Peyer's patch (tissue), 4 donors: ENCODE measurements around the gene MRPL43. TPM values are rescaled to one million over a fixed set of nuclear protein-coding genes. Genes with fewer than 3 reads are reported as not detected.

ENCODE experiments used
- DNase-seq, 3 donors: peaks; one replicate each; pipeline ENCODE4 v3.0.0-alpha.2; 2017 to 2019
- H3K27ac ChIP-seq, 4 donors: fragments of 200-600 bp; sonication (generic); one replicate each; pipeline ENCODE4 v1.5.1; 2016 to 2019
- H3K27me3 ChIP-seq, 2 donors: fragments of 200-600 bp; sonication (generic); one replicate each; pipeline ENCODE4 v1.5.1; 2019
- H3K36me3 ChIP-seq, 3 donors: fragments of 200-600 bp; sonication (generic); one replicate each; pipeline ENCODE4 v1.5.1; 2016 to 2019
- H3K4me1 ChIP-seq, 4 donors: fragments of 200-600 bp; sonication (generic); one replicate each; pipeline ENCODE4 v1.5.1; 2016 to 2019
- H3K4me3 ChIP-seq, 4 donors: fragments of 200-600 bp; sonication (generic); 1 replicate in 3 of 4; 2 replicates in 1 of 4; pipeline ENCODE4 v1.5.1; 2016 to 2019; ENCODE audit warnings: mild to moderate bottlenecking in 1 of 4
- H3K9me3 ChIP-seq, 4 donors: fragments of 200-600 bp; sonication (generic); one replicate each; pipeline ENCODE4 v1.5.1; 2016 to 2019; ENCODE audit warnings: mild to moderate bottlenecking in 1 of 4
- POLR2A ChIP-seq, 2 donors: fragments of 450-650 bp; IDR thresholded peaks; one replicate each; pipeline ENCODE4 v1.5.1; 2017; ENCODE audit warnings: antibody characterized with exemption in 2 of 2, mild to moderate bottlenecking in 2 of 2, moderate library complexity in 2 of 2
- total RNA-seq, 4 donors: library from RNA; depleted of rRNA; stranded (reverse); fragments of >200 nt; gene quantifications; one replicate each; pipeline ENCODE4 v1.1.0, GENCODE V29; 2016
- TF ChIP-seq, protein P1 (sequence below), 6 experiments: fragments of 450-650 bp in 4 of 6; fragments of 200-600 bp in 2 of 6; sonication (generic) in 1 of 6; IDR thresholded peaks; one replicate each; pipeline ENCODE4 v1.5.1; 2017 to 2019; ENCODE audit warnings: antibody characterized with exemption in 6 of 6, mild to moderate bottlenecking in 3 of 6, moderate library complexity in 1 of 6

The MRPL43 gene
- total RNA-seq, 4 donors from 2014 or later: 40.5 to 85.5 (median 61.7) TPM

- no peaks in the 10 kb centered on the region for H3K9me3 ChIP-seq
- peak overlapping the region; percentile 95 to 100 (median 96) for H3K27ac ChIP-seq
- H3K4me3 ChIP-seq: peak overlapping the region; percentile 75 to 96 (median 79)
- H3K27me3 ChIP-seq: no peaks in the 10 kb centered on the region
- peak; percentile 79 to 91 (median 89) for DNase-seq
- peaks cover 0 to 8% (median 0%) of the 10 kb centered on the region in 3 donors for H3K36me3 ChIP-seq
- peaks cover 0 to 44% (median 13%) of the 10 kb centered on the region in 4 donors for H3K4me1 ChIP-seq
- TF ChIP-seq, protein P1, sequence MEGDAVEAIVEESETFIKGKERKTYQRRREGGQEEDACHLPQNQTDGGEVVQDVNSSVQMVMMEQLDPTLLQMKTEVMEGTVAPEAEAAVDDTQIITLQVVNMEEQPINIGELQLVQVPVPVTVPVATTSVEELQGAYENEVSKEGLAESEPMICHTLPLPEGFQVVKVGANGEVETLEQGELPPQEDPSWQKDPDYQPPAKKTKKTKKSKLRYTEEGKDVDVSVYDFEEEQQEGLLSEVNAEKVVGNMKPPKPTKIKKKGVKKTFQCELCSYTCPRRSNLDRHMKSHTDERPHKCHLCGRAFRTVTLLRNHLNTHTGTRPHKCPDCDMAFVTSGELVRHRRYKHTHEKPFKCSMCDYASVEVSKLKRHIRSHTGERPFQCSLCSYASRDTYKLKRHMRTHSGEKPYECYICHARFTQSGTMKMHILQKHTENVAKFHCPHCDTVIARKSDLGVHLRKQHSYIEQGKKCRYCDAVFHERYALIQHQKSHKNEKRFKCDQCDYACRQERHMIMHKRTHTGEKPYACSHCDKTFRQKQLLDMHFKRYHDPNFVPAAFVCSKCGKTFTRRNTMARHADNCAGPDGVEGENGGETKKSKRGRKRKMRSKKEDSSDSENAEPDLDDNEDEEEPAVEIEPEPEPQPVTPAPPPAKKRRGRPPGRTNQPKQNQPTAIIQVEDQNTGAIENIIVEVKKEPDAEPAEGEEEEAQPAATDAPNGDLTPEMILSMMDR (IDR thresholded peaks at IDR 0.05): no peak
- TF ChIP-seq POLR2A (IDR thresholded peaks at IDR 0.05): no peak
Observed at GRCh38 chr10:100998183-100998990, 11.1 kb upstream of the MRPL43 start.

DNA sequence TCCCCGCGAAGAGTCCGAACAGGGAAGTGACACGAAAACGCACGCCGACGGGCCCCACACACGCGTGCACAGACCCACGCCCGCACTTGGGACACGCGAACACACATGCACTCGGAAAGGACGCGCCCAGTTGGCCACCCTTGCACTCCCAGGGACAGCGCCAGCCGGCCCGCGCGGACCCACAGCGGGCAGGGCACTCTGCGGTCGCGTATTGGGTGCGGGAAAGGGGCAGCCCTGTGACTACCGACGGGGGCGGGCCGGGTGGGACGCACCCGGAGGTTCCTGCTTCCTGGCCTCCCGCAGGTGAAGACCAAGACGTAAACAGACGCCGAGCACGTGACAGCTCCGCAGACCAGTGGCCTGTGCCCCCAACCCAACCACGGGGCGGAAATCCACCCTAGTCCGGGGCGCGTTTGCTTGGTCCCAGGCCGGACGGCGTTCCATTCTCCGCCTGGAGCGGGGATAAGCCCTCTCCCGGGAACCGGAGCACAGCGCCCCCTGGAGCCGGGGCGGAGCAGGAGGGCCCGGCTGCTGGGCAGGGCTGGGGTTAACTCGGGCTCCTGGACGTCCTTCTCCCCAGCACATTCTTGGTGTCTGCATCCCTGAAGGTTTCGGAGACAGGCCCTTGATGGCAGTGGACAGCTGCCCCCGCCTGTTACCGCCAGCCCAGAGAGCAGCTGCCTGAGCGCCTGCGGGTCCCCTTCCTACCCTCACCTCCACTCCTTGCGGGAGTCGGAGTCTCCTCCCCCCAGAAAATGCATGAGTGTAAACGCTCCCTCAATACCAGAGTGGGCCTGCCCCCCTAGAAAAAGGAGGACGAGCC is 10.3 kb upstream of the MRPL43 start:
- DNase-seq: peak; percentile 87 to 93 (median 93)
- Histone ChIP-seq H3K36me3 (peaks cover 0 to 9% (median 0%) of the 10 kb centered on the region in 3 donors), H3K9me3 (no peaks in the 10 kb centered on the region), H3K27ac (peak overlapping the region; percentile 95 to 100 (median 96)), H3K4me3 (peak overlapping the region; percentile 75 to 96 (median 79)), H3K4me1 (peaks cover 0 to 41% (median 13%) of the 10 kb centered on the region in 4 donors), H3K27me3 (no peaks in the 10 kb centered on the region)
- TF ChIP-seq, protein P1 (IDR thresholded peaks at IDR 0.05): peak; percentile 58 to 93 (median 91)
- peak; percentile 25 to 28 for TF ChIP-seq POLR2A (IDR thresholded peaks at IDR 0.05)

DNA sequence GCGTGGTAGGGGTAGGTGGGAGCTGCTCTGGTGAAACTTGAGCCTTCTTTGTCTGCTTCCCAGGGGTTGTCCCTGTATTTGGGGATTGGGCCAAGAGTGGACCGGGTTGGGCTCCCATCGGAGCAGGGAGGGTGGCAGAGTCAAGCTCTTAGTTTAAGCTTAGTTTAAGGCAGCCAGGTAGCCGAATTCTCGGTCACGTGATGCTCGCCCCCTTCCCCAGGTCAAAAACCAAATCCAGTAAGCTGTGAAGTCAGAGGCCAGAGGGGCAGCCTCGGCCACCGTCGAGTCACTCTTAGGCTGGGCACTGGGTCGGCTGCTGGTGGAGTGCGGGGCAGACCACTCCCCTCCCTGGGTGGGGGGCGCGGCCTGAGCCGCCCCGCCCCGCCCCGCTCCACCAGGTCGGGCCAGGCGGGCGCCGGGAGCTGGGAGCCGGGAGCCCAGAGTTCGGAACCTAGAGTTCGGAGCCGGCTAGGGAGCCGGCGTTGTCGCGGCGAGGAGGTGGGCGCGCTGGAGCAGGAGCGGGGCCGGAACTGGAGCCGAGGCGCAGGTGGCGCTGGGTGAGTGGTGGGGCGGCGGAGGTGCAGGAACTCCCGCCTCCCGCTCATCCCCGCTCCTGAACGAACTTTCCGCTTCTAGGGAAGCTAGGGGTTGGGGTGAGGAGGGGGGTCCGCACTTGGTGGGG is 9.5 kb upstream of the MRPL43 start:
- Histone ChIP-seq H3K27me3 (no peaks in the 10 kb centered on the region), H3K4me3 (peak overlapping the region; percentile 75 to 96 (median 79)), H3K36me3 (peaks cover 0 to 9% (median 0%) of the 10 kb centered on the region in 3 donors), H3K9me3 (no peaks in the 10 kb centered on the region), H3K4me1 (peaks cover 0 to 33% (median 13%) of the 10 kb centered on the region in 4 donors), H3K27ac (peak overlapping the region; percentile 95 to 100 (median 96))
- peak in 2 of 3 donors; percentile 60 to 71 for DNase-seq
- no peak for TF ChIP-seq POLR2A (IDR thresholded peaks at IDR 0.05)
- TF ChIP-seq, protein P1 (IDR thresholded peaks at IDR 0.05): no peak

- Histone ChIP-seq H3K36me3 (peaks cover 0 to 18% (median 0%) of the 10 kb centered on the region in 3 donors), H3K4me3 (no peak overlapping the region), H3K4me1 (peaks cover 0 to 19% (median 11%) of the 10 kb centered on the region in 4 donors), H3K27me3 (no peaks in the 10 kb centered on the region), H3K9me3 (no peaks in the 10 kb centered on the region), H3K27ac (no peak overlapping the region)
- DNase-seq: no peak
- TF ChIP-seq, protein P1 (IDR thresholded peaks at IDR 0.05): no peak
- TF ChIP-seq POLR2A (IDR thresholded peaks at IDR 0.05): no peak
Observed at GRCh38 chr10:100995181-100995580, 7.9 kb upstream of the MRPL43 start.
